ENCODE measurements around the gene LMAN1.

LMAN1 gene, protein sequence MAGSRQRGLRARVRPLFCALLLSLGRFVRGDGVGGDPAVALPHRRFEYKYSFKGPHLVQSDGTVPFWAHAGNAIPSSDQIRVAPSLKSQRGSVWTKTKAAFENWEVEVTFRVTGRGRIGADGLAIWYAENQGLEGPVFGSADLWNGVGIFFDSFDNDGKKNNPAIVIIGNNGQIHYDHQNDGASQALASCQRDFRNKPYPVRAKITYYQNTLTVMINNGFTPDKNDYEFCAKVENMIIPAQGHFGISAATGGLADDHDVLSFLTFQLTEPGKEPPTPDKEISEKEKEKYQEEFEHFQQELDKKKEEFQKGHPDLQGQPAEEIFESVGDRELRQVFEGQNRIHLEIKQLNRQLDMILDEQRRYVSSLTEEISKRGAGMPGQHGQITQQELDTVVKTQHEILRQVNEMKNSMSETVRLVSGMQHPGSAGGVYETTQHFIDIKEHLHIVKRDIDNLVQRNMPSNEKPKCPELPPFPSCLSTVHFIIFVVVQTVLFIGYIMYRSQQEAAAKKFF

DNA sequence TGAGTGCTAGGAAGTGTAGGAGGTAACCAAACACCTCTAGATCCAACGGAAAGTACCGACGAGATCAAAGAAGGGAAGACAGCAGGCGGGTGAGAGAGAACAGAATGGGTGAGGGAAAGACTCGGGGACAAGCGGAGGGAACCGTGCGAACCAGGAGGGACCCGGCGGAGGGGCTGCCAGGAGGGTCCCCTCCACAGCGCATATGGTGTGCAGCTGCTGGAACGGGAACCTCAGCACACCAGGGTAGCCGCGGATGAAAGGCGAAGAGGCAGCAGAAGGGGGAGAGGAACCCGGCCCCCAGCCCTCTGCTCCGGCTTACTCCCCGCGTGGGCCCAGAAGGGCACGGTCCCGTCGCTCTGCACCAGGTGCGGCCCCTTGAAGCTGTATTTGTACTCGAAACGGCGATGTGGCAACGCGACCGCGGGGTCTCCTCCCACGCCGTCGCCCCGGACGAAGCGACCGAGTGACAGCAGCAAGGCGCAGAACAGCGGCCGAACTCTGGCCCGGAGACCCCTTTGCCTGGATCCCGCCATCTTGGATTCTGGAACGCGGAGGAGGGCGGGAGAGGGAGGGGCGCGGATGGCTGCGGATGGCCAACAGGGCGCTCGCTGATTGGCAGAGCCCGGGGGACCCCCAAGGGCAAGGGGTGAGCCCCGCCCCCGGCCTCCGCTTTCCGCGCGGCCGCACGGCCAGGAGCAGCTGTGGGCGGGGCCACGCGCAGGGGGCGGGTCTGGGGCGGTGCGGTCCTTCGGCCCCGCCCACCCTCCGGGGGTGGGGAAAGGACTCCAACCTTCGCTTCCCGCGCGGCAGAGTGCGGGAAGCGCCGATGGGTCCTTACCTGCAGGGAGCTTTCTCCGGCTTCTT, at the start of gene LMAN1:
TSS of gene LMAN1 (minus strand) at position 554 of the 864 bp plus-strand sequence. CDS start at position 533, 21 bp downstream.
- DNase-seq = peak; percentile 98

DNA sequence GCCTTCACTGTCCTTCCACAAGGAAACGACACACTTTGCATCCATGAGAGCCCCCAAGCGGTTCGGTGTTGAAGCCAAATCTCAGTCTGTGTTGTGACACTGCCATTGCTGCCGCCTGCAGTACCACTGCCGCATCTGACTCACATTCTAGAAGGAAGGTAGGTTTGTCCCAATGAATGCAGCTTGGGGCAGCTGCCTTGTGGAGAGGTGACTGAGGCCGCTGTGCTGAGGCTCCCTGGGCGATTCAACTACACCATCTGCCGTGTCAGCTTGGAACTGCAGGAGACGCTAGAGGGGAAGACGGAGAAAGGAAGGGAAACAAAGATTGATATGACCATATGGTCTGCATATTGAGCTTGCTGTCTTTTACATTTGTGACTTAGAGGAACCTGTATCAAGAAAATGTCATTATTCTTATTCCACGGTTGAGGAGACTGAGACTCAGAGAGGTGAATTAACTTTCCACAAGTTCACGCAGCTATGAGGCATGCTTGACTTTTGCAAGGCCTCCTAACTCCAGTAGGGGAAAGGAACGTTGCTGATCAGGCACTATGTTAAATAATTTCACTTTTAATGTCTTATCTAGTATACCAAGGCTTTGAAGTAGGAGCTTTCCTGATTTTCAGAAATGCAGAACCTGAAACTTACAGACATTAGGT, 43.5 kb upstream of the LMAN1 start:
- peak; percentile 100 for DNase-seq

DNA sequence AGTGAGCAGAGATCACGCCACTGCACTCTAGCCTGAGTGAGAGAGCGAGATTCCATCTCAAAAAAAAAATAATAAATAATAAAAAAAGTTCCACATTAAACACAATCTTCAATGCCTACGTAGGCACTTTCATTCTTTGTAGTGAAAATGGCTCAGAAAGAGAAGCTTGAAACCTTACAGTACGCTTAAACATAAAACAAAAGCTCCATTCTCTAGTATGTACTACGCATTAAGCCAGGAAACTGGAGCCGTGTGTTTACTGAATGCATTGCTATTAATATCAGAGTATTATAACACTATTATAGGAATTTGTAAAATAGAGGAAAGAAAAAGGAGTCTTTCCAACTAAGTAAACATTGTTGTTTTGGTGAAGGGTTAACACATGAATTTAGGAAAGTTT, 41.3 kb upstream of the LMAN1 start:
- no peak for DNase-seq

DNA sequence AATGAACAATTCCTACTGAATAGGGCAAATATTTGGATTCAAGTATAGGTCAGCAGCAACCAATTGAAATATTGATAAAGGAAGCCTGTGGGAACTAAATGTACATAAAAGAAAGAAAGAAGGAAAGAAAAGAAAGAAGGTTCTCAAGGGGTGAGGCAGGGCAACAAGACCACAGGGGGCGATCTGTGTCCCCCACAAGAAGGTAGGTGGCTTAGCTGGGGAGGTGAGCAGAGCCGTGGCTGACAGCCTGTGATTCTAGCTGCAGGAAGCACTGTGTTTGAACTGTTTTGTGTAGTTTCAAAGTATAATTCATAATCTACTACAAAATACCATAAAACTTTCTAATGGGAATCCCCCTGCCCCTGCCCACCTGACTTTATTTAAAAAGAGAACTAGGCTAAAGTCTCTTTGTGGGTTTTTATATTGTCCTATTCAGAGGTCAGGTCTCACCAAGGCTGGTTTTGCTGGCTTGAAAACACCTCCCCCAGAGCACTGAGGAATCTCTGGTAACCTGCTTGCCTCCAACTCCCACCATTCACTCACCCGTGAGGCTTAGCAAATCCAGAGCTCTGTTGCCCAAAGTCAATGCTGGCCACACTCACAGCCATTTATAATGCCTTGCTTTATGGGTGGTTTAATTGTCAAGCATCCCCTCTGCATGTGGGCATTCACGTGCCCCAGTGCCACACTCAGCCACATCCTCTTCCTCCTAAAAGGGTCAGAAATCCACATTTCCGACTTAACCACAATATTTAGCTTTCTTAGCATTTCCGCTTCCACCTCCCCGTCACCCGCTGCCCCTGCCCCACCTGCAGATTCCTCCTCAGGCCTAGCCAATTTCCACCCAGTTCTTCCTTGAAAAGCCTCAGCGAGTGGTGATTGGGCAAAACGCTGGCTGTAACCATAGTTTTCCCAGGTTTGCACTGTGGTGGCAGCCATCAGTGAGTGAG, 36.4 kb upstream of the LMAN1 start:
- DNase-seq = no peak

DNA sequence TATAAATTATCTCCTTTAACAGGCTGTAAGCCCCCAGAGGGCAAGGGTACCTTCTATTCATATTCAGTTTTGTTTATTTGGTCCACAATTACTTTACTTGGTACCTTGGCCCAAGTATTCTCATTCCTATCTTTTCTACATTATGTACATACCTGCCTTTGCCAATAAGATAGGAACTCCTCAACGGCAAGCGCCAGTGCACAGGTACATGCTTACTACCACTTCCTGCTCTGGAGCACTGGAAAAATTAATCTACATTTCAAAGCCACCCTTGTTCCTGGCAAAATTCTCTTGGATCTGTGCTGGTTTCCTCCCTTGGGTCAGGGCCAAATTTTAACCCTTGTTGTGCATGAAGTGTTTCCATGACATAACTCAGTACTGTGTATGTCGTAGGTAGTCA, 34.3 kb upstream of the LMAN1 start:
- no peak for DNase-seq

DNA sequence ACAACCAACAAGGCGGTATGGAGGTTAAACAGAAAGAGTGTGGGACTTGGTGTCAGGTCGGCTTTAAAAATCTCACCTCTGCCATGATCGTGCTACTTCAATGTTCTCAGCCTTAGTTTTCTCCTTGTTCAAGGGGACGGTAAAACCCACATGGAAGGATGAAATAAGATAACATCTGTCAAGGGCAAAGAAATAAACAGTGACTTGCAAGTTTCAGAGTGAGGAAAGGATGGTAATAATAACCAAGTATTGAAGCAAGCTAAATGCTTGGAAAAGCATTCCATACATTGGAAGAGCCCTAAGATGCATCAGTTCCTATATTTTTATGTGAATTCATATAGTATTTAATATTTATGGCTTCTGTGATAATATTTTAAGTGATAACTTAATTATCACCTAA, 29.8 kb upstream of the LMAN1 start:
- DNase-seq = peak; percentile 50

DNA sequence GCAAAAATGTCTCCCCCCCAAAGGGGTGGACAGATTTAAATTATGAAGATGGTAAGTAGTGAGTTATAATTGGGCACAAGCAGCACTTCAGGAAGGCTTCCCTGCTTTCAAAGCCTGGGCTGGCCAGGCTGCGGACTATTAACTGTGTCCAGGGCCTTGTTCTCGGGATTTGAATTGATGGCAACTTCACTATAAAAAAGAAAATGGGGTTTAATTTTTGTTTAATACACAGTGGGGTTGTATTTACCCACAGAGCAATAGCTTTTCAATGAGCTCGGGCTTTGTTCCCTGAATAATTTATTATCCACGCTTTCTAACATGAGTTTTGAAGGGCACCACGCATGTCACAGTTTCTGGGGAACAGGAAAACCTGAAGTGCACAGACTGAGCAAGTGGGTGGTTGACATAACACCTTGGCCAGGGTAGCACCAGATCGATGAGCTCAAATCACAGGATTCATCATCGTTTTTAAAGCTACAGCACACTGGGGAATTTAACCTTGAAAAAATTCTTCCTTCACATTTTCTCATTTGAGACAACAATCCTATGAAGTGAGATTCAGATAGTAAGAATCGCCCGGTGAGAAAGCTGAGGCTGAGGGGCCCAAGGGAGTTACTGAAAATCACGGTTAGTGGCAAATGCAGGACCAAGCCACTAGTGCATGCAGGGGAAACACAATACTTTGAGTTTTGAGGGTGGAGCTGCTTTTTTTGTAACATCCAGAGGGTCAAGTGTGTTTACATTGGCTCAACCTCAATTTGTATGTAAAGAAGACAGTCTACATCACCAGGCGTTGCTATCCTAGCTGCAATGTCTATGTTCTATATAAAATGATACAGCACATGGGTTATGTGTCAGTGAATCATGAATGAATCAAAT, 28.9 kb upstream of the LMAN1 start:
- peak; percentile 92 for DNase-seq

DNA sequence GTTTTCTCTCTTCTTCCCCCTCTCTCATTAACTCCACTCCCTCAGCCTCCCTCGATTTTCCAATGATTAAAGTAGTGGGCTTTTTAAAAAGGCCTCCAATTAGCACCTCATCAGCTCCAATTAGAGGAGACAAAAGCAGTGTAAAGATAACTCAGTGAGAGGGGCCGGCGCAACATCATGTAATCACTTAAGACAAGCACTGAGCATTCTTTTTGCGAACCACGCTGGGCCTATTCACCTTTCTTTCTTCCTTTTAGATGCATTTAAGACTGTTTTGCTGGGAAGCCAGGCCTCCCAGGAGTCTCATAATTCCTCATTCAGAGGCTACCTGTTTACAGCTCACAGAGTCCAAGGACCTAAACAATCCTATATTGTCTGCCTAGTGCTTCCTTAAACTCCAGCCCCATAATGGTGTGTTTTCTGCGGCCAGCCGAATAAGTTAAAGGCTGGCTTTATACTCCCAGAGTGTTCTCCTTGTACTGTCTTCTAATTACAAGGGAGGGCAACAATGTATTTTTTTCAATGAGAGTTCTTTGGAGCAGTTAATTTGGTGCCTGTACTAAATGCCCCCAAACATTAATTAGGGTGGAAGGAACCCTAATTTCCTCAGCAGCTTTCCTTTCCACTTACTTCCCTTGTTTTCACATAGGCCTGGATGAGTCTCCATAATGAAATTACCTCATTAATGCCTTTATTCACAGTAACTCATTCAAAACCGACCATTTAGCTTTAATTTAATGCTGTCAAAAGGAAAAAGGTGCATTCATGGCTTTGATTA, 28.0 kb upstream of the LMAN1 start:
- DNase-seq = no peak

DNA sequence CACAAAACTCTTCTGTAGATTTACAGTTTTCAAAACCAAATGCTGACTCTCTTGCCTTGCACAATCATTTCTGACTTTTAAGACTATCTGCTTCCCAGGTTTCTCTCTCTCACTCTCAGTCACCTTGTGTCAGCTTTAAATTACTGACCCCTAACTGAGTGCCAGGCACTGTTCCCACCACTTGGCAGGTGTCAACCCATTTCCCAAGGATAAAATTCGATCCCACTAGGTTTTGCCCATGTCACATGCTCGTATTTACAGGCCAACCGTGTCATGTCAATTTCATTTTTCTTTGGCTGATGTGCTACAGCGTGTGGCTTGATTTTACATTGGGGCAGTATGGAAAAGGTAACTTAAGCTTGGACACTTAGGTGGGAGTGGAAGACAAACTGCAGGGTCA, 26.1 kb upstream of the LMAN1 start:
- DNase-seq = no peak

DNA sequence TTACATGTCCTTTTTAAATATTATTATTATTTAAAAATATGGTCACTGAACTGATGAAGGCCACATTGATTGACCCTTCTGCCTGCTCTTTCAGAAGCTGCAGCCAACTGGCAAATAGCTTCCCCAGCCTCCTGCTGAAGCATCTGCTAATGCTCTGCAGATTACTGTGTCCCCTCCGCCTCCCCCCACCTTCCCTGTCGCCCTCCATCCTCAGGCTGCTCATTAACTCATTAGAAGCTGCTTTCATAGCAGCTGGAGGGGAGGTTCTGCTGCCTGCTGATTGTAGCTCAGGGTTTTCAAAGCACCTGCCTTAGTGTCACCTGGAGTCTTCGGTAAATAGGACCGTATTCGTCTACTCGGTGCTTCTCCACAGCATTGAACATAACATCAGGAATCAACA, 24.8 kb upstream of the LMAN1 start:
- DNase-seq = no peak

DNA sequence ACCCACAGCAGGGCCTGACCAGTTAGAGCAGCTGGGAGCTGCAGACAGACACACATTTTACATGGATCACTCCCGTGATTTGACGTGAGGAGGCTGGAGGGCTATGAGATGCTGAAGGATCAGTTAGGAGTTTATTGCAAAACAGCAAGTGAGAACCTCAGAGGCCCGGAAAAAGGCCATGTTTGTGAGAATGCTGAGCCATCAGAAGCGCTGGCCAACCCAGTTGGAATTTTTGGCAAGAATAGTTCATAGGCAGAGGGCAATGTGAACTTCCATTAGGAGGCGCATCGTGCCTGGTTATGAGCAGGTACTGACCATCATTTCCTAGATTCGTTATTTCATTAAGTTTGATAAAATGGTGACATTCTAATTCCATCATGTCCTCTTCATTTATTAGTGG, 23.3 kb upstream of the LMAN1 start:
- DNase-seq = no peak

DNA sequence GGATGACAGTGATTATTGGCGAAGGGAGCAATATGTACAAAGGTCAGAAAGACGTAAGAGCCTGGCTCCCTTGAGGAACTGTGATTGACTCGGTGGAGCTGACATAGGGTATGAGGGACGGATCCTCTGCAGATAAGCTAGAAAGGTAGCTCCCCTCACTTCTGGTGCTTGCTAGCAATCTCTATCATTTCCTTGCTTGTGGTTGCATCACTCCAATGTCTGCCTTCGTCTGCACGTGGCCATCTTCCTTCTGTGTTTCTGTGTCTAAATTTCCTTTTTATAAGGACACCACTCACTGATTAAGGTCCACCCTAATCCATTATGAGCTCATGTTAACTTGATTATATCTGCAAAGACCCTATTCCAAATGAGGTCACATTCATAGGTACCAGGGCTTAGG, 22.9 kb upstream of the LMAN1 start:
- DNase-seq = no peak

DNA sequence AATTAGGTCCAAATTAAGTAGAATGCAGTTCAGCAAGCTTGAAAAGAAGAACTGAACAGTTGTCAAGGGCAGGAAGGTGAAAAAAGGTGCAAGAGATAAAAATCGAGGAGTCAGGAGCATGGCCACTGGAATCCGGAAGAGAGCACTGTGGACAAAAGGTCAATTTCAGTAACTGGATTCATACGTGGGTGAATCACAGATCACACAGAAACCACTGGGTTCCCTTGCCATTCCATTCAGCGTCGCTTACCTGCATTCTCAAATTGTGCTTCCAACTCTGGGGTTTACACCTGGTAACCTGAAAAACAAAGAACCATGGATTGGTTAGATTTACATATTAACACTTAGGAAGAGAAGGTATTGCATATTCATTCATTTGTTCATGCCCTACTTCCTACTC, 21.6 kb upstream of the LMAN1 start:
- no peak for DNase-seq

DNA sequence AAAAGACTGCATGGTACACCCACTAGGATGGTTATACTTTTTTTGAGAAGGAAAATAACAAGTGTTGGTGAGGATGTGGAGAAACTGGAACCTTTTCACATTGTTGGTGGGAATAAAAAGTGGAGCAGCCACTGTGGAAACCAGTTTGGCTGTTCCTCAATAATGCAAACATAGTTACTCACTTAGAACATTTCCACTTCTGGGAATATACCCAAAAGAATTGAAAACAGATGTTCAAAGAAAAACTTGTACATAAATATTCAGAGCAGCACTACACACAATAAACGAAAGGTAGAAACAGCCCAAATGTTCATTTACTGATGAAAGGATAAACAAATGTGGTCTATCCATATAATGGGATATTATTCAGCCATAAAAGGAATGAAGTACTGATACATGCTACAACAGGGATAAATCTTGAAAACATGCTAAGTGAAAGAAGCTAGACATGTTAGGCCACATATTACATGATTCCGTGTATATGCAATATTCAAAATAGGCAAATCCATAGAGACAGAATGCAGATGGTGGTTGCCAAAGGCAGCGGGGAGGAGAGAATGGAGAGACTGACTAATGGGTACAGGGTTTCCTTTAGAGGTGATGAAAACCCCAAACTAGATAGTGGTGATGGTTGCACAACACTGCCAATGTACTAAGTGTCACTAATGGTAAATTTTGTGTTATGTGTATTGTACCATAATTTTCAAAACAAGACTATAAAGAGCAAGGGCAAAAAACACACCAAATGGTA, 20.9 kb upstream of the LMAN1 start:
- no peak for DNase-seq

DNA sequence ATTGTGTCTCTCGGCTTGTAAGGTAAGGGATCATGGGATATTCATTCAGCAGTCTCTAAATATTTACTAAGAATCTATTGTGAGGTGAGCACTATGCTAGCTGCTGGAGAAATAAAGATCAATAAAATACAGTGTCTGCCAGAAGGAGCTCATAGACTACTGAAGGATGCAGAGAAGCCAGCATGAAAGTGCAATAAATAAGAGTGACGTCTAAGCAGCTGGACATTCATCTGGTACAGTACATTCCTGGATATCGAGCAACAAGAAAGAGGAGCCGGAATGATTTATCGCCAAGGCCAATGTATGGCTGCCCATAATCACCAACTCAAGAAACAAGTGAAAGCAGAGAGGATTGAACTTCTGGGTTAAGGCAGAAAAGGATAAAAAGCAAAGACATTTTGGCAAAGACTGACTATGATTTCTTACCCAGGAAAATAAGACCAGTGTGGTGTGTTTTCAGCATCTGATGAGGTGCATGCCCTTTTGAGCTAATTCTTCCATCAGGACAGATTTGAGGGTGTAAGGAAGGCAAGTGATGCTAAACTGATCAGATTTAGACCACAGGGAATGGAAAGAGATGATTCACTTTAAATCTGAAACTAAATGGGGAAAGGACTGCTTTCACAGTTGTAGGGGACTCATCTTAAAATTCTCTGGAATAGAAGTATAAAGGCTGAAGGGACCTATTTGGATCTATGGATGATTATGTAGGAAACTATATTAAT, 18.7 kb upstream of the LMAN1 start:
- no peak for DNase-seq

DNA sequence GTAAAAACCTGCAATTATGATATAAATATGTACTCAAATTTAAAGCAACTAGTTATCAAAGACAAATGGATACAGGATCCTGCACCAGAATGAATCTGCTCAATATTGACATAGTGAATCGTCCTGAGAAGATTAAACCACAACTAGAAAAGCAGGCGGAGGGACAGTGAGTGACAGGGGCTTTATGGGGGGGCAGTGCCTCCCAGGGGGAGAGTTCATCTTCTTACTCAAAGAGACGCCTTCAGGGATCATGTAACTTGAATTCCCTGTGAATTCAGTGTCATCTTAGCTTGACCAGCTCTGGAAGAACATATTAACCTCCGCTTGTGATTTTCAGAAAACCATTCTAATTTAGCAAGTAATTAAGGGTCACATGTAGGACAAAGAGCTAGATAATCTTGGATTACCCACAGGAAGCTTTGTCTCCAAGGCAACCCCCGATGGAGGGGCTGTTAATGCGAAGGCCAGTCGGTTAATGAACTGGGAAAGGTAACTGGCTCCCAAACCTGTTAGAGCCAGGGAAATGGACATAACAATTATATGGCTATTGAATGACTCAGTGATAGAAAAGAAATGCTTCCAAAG, 17.4 kb upstream of the LMAN1 start:
- peak; percentile 47 for DNase-seq

DNA sequence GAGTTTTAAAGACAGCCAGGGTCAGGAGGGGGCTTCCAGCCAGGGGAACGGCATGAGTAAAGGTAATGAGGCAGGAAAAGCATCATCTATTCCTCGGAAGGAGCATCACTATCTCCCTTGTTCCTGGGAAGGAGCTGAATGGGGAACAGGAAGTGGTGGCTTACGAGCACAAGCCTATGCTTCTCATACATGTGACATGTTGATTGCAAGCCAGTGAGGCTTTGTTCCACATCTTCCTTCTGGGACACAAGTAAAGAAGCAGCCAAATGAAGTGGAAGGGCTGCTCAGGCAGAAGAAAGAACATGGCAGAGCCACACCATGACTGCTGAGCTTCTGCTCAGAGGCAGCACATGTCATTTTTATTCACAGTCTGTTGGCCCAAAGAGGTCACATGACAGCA, 15.1 kb upstream of the LMAN1 start:
- DNase-seq = no peak

DNA sequence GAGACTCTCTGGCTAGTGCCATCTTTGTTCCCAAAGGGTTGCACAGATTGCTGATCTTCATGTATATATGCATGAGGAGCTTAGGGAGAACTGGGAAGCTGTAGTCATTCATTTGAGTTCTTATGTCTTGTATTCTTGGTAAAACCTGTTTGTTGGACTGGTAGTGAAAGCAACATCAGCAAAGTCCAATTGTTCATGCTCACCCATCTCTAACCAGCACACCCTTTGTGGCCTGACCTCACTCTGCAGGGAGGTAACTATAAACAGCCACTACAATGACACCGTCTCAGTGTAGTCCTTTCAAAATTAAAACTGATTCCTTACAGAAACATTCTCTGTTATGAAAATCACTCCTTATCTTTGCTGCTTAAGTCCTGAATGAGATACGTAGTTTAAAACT, 13.9 kb upstream of the LMAN1 start:
- no peak for DNase-seq

Data from DMS53 (cell line).